C4-2B (cell line): Measurements from ENCODE around the gene DUSP2.

Experiments used
- CTCF ChIP-seq: fragments of 450-650 bp; conservative IDR thresholded peaks from 2 replicates; pipeline ENCODE4 v1.5.1; 2017; ENCODE audit warnings: mild to moderate bottlenecking
- ZFX ChIP-seq: fragments of 450-650 bp; IDR thresholded peaks from 2 replicates; pipeline ENCODE4 v1.6.1; 2017

GRCh38 chr2:96129528-96130120 is 15.6 kb downstream of the DUSP2 start:
- TF ChIP-seq CTCF (no peak), ZFX (no peak)
